ENCODE results near the gene PPP1R15A.
"Not testable (repeated sequence)": the region's sequence is repeated elsewhere in the genome, so short reads cannot be mapped to it uniquely, and the experiment has no call there.

PPP1R15A gene

GRCh38 chr19:48867746-48868113 is 4.5 kb upstream of the PPP1R15A start:
- peaks cover 16% of the 10 kb centered on the region for H3K36me3 Mint-ChIP-seq (ENCODE audit: low read depth)
- TF ChIP-seq CTCF (IDR thresholded peaks at IDR 0.05; ENCODE audit: unreplicated experiment in 3 of 3) = no peak
- H3K9me3 Mint-ChIP-seq = no peaks in the 10 kb centered on the region
- H3K4me3 Mint-ChIP-seq = peak overlapping the region; percentile 88 to 94 (median 92)
- H3K27ac Mint-ChIP-seq = peak overlapping the region; percentile 98 to 99 (median 99)
- no peaks in the 10 kb centered on the region for H3K27me3 Mint-ChIP-seq (ENCODE audit: low read depth)
- H3K4me1 Mint-ChIP-seq = peaks cover 31% of the 10 kb centered on the region

- H3K9me3 Mint-ChIP-seq = no peaks in the 10 kb centered on the region
Measured at GRCh38 chr19:48868114-48868886, 3.9 kb upstream of the PPP1R15A start, which contains the start of gene PLEKHA4. Gene PLEKHA4 (minus strand): TSS chr19:48868617. CDS start chr19:48867620, 997 bp downstream.

GRCh38 chr19:48870048-48870447 is 2.2 kb upstream of the PPP1R15A start:
- Mint-ChIP-seq H3K27ac (peak overlapping the region; percentile 37 to 75 (median 49)), H3K4me1 (peaks cover 52% of the 10 kb centered on the region), H3K9me3 (no peaks in the 10 kb centered on the region), H3K4me3 (peak overlapping the region; percentile 17 to 57 (median 48)), H3K36me3 (ENCODE audit: low read depth) (peaks cover 26% of the 10 kb centered on the region), H3K27me3 (ENCODE audit: low read depth) (peaks cover 3% of the 10 kb centered on the region)
- TF ChIP-seq CTCF (IDR thresholded peaks at IDR 0.05; ENCODE audit: unreplicated experiment in 3 of 3) = no peak

More at GRCh38 chr19:48868114-48868886, 3.9 kb upstream of the PPP1R15A start, which contains the start of gene PLEKHA4:
- TF ChIP-seq CTCF (IDR thresholded peaks at IDR 0.05; ENCODE audit: unreplicated experiment in 3 of 3) = no peak
- Mint-ChIP-seq H3K27ac (peak within 1 kb of the TSS; percentile 98 to 99 (median 99)), H3K36me3 (ENCODE audit: low read depth) (peaks cover 19% of the 10 kb centered on the region), H3K27me3 (ENCODE audit: low read depth) (no peaks in the 10 kb centered on the region), H3K4me1 (peaks cover 37% of the 10 kb centered on the region), H3K4me3 (peak within 1 kb of the TSS; percentile 88 to 94 (median 92))

- H3K27me3 Mint-ChIP-seq (ENCODE audit: low read depth); H3K9me3 Mint-ChIP-seq: not testable (repeated sequence)
- H3K4me3 Mint-ChIP-seq = peak overlapping the region; percentile 99 to 100 (median 99)
- peaks cover 64% of the 10 kb centered on the region for H3K4me1 Mint-ChIP-seq
- H3K36me3 Mint-ChIP-seq (ENCODE audit: low read depth) = peaks cover 36% of the 10 kb centered on the region
- peak overlapping the region; percentile 98 to 100 (median 99) for H3K27ac Mint-ChIP-seq
Measured at GRCh38 chr19:48871471-48872181, 595 bp upstream of the PPP1R15A start.

GRCh38 chr19:48872884-48873475 is 759 bp downstream of the PPP1R15A start:
- Mint-ChIP-seq H3K4me1 (peaks cover 54% of the 10 kb centered on the region), H3K36me3 (ENCODE audit: low read depth) (peaks cover 40% of the 10 kb centered on the region), H3K27ac (peak overlapping the region; percentile 98 to 100 (median 99)), H3K27me3 (ENCODE audit: low read depth) (peaks cover 3% of the 10 kb centered on the region), H3K4me3 (peak overlapping the region; percentile 99 to 100 (median 99)), H3K9me3 (no peaks in the 10 kb centered on the region)
- TF ChIP-seq CTCF (IDR thresholded peaks at IDR 0.05; ENCODE audit: unreplicated experiment in 3 of 3) = no peak

All from nephron (organoid).